Uterine smooth muscle cell (primary cell): Measurements from ENCODE around the gene BTNL2. TPM values are rescaled to one million over a fixed set of nuclear protein-coding genes. Genes with fewer than 3 reads are reported as not detected.

Experiments
- total RNA-seq: library from RNA; depleted of rRNA; stranded (reverse); fragments of >200 nt; gene quantifications from 2 replicates; pipeline ENCODE4 v1.2.3, GENCODE V29; 2014

BTNL2 gene
- total RNA-seq: not detected in 2 replicates

GRCh38 chr6:32406857-32407256, at the start of gene BTNL2:
BTNL2 (minus strand) TSS chr6:32407181; CDS start chr6:32407123, 58 bp downstream.

GRCh38 chr6:32439602-32440214, 32.7 kb upstream of the BTNL2 start, which contains the start of gene HLA-DRA:
HLA-DRA (plus strand) TSS chr6:32439887; CDS start chr6:32439951, 64 bp downstream.

GRCh38 chr6:32371803-32372202, 35.2 kb downstream of the BTNL2 start, which contains the start of gene TSBP1:
TSBP1 (minus strand) TSS chr6:32371903; CDS start chr6:32371706, 197 bp downstream.

Other genes with a start within 250 kb of the BTNL2 start
- 0.66 and 1.00 TPM in 2 replicates for gene EGFL8, start 242.6 kb downstream of the BTNL2 start, total RNA-seq
- gene AGPAT1, start 231.1 kb downstream of the BTNL2 start, total RNA-seq: 12.4 and 15.7 TPM in 2 replicates
- gene RNF5, start 228.8 kb downstream of the BTNL2 start, total RNA-seq: 29.0 and 30.9 TPM in 2 replicates
- gene AGER, start 222.9 kb downstream of the BTNL2 start, total RNA-seq: 0.12 and 0.44 TPM in 2 replicates
- gene PBX2, start 217.0 kb downstream of the BTNL2 start, total RNA-seq: 41.6 and 42.6 TPM in 2 replicates
- 0.44 and 0.87 TPM in 2 replicates for gene GPSM3, start 214.5 kb downstream of the BTNL2 start, total RNA-seq
- 0.62 and 1.4 TPM in 2 replicates for gene NOTCH4, start 183.1 kb downstream of the BTNL2 start, total RNA-seq
- gene TSBP1, start 35.3 kb downstream of the BTNL2 start, total RNA-seq: under 0.01 TPM in 1 of 2 replicates, not detected in the other
- gene HLA-DRA, start 32.7 kb upstream of the BTNL2 start, total RNA-seq: not detected in 2 replicates
- not detected in 2 replicates for gene HLA-DRB5, start 123.1 kb upstream of the BTNL2 start, total RNA-seq
- not detected in 2 replicates for gene HLA-DRB1, start 182.7 kb upstream of the BTNL2 start, total RNA-seq
- gene HLA-DQA1, start 230.2 kb upstream of the BTNL2 start, total RNA-seq: not detected in 2 replicates